Mesendoderm (in vitro differentiated cells): ENCODE results near the gene SAYSD1.

ENCODE experiments used
- DNase-seq: peaks from one replicate; pipeline ENCODE4 v3.0.0; 2013
- H2AK5ac ChIP-seq: 2 replicates; pipeline ENCODE4 v1.6.1; 2013; ENCODE audit warnings: low read length, inconsistent platforms
- H2BK120ac ChIP-seq: 2 replicates; pipeline ENCODE4 v1.6.1; 2013; ENCODE audit warnings: low read depth, mild to moderate bottlenecking, low read length, moderate library complexity, mixed read lengths
- H2BK15ac ChIP-seq: replicated peaks from 2 replicates; pipeline ENCODE4 v1.6.1; 2013; ENCODE audit warnings: low read depth, mild to moderate bottlenecking, moderate library complexity
- H2BK5ac ChIP-seq: 2 replicates; pipeline ENCODE4 v1.6.1; 2013; ENCODE audit warnings: low read length, inconsistent platforms
- H3K18ac ChIP-seq: 2 replicates; pipeline ENCODE4 v1.6.1; 2013; ENCODE audit warnings: mild to moderate bottlenecking, low read length, mixed read lengths
- H3K23ac ChIP-seq: one replicate; pipeline ENCODE4 v1.6.1; 2013; ENCODE audit warnings: low read length
- H3K27ac ChIP-seq: 2 replicates; pipeline ENCODE4 v1.5.1; 2013; ENCODE audit warnings: low read depth, mild to moderate bottlenecking, inconsistent platforms, low read length, moderate library complexity
- H3K27me3 ChIP-seq: 2 replicates; pipeline ENCODE4 v1.6.1; 2013; ENCODE audit warnings: low read length, control low read depth, mild to moderate bottlenecking, inconsistent platforms; ENCODE audit not compliant: insufficient read depth, poor library complexity
- H3K36me3 ChIP-seq: 2 replicates; pipeline ENCODE4 v1.6.1; 2013; ENCODE audit warnings: low read length, inconsistent platforms; ENCODE audit not compliant: control insufficient read depth, insufficient read depth
- H3K4ac ChIP-seq: one replicate; pipeline ENCODE4 v1.6.1; 2013; ENCODE audit warnings: low read depth, mild to moderate bottlenecking, low read length, moderate library complexity
- H3K4me1 ChIP-seq: 2 replicates; pipeline ENCODE4 v1.6.1; 2013; ENCODE audit warnings: low read depth, low read length, inconsistent platforms; ENCODE audit not compliant: control insufficient read depth
- H3K4me2 ChIP-seq: 2 replicates; pipeline ENCODE4 v1.6.1; 2013; ENCODE audit warnings: low read length
- H3K4me3 ChIP-seq: 2 replicates; pipeline ENCODE4 v1.5.1; 2013; ENCODE audit warnings: mild to moderate bottlenecking, low read length
- H3K56ac ChIP-seq: one replicate; pipeline ENCODE4 v1.6.1; 2013; ENCODE audit warnings: low read length
- H3K79me1 ChIP-seq: 2 replicates; pipeline ENCODE4 v1.6.1; 2013; ENCODE audit warnings: low read length, inconsistent platforms
- H3K79me2 ChIP-seq: 2 replicates; pipeline ENCODE4 v1.6.1; 2013; ENCODE audit warnings: mild to moderate bottlenecking, low read length; ENCODE audit not compliant: control insufficient read depth, insufficient read depth
- H3K9ac ChIP-seq: 2 replicates; pipeline ENCODE4 v1.6.1; 2013; ENCODE audit warnings: low read length, inconsistent platforms
- H4K5ac ChIP-seq: one replicate; pipeline ENCODE4 v1.6.1; 2013; ENCODE audit warnings: low read length
- H4K8ac ChIP-seq: one replicate; pipeline ENCODE4 v1.6.1; 2013; ENCODE audit warnings: low read depth, mild to moderate bottlenecking, control low read depth, low read length, moderate library complexity
- WGBS: extraction: QIAGEN DNeasy Blood & Tissue Kit; methylation state at CpG from one replicate; pipeline ENCODE4 v1.1.7; 2013; ENCODE audit warnings: low lambda C conversion rate, missing lambda C conversion rate; ENCODE audit not compliant: insufficient coverage; ENCODE audit errors: extremely low coverage; 5-methylcytosine and 5-hydroxymethylcytosine counted together

SAYSD1 gene

GRCh38 chr6:39087197-39087596 is 27.8 kb downstream of the SAYSD1 start:
- Histone ChIP-seq H2BK15ac (no peak overlapping the region), H2BK5ac (no peak overlapping the region), H3K56ac (no peak overlapping the region), H4K8ac (no peak overlapping the region), H3K9ac (no peak overlapping the region), H3K23ac (no peak overlapping the region), H2AK5ac (no peak overlapping the region), H3K79me2 (no peaks in the 10 kb centered on the region), H3K79me1 (no peaks in the 10 kb centered on the region), H3K18ac (no peak overlapping the region), H3K4me3 (no peak overlapping the region), H4K5ac (no peak overlapping the region), H3K4me2 (no peak overlapping the region), H3K36me3 (no peaks in the 10 kb centered on the region), H3K27me3 (no peaks in the 10 kb centered on the region), H3K4ac (no peak overlapping the region), H2BK120ac (no peak overlapping the region), H3K4me1 (peaks cover 3% of the 10 kb centered on the region), H3K27ac (no peak overlapping the region)
- no peak for DNase-seq
- no CpG with 5 or more reads among the region's 7 CpGs for WGBS

- no peak overlapping the region for H4K5ac ChIP-seq
- H3K9ac ChIP-seq = no peak overlapping the region
- H2BK120ac ChIP-seq = no peak overlapping the region
- DNase-seq = no peak
- H2BK15ac ChIP-seq = no peak overlapping the region
- no peak overlapping the region for H3K4me2 ChIP-seq
- no CpG with 5 or more reads among the region's 6 CpGs for WGBS
- no peak overlapping the region for H2BK5ac ChIP-seq
- H3K18ac ChIP-seq = no peak overlapping the region
- no peak overlapping the region for H3K23ac ChIP-seq
- no peak overlapping the region for H3K4me3 ChIP-seq
- H2AK5ac ChIP-seq = no peak overlapping the region
- H3K27ac ChIP-seq = no peak overlapping the region
- no peaks in the 10 kb centered on the region for H3K79me2 ChIP-seq
- no peaks in the 10 kb centered on the region for H3K79me1 ChIP-seq
- no peak overlapping the region for H3K56ac ChIP-seq
- H3K4ac ChIP-seq = no peak overlapping the region
- no peaks in the 10 kb centered on the region for H3K36me3 ChIP-seq
- H3K27me3 ChIP-seq = no peaks in the 10 kb centered on the region
- peaks cover 3% of the 10 kb centered on the region for H3K4me1 ChIP-seq
- no peak overlapping the region for H4K8ac ChIP-seq
Observed at GRCh38 chr6:39086711-39087110, 28.3 kb downstream of the SAYSD1 start.

- Histone ChIP-seq H3K18ac (no peak overlapping the region), H3K36me3 (no peaks in the 10 kb centered on the region), H3K9ac (no peak overlapping the region), H3K79me2 (no peaks in the 10 kb centered on the region), H3K4me1 (peaks cover 3% of the 10 kb centered on the region), H3K79me1 (no peaks in the 10 kb centered on the region), H4K8ac (no peak overlapping the region), H3K4me2 (no peak overlapping the region), H3K4me3 (no peak overlapping the region), H3K27ac (no peak overlapping the region), H3K56ac (no peak overlapping the region), H3K4ac (no peak overlapping the region), H2BK5ac (no peak overlapping the region), H2AK5ac (no peak overlapping the region), H4K5ac (no peak overlapping the region), H2BK15ac (no peak overlapping the region), H3K23ac (no peak overlapping the region), H2BK120ac (no peak overlapping the region), H3K27me3 (no peaks in the 10 kb centered on the region)
- no CpG with 5 or more reads among the region's 7 CpGs for WGBS
- no peak for DNase-seq
Observed at GRCh38 chr6:39086294-39086693, 28.7 kb downstream of the SAYSD1 start.

- Histone ChIP-seq H3K9ac (no peak overlapping the region), H2BK120ac (no peak overlapping the region), H4K5ac (no peak overlapping the region), H2BK5ac (no peak overlapping the region), H3K4me1 (peaks cover 3% of the 10 kb centered on the region), H3K27ac (no peak overlapping the region), H2BK15ac (no peak overlapping the region), H3K27me3 (no peaks in the 10 kb centered on the region), H3K18ac (no peak overlapping the region), H3K79me2 (no peaks in the 10 kb centered on the region), H3K56ac (no peak overlapping the region), H4K8ac (no peak overlapping the region), H3K36me3 (no peaks in the 10 kb centered on the region), H2AK5ac (no peak overlapping the region), H3K4me2 (no peak overlapping the region), H3K4me3 (no peak overlapping the region), H3K23ac (no peak overlapping the region), H3K4ac (no peak overlapping the region), H3K79me1 (no peaks in the 10 kb centered on the region)
- no CpG with 5 or more reads among the region's 5 CpGs for WGBS
- DNase-seq = peak; percentile 59
Observed at GRCh38 chr6:39085129-39085797, 29.7 kb downstream of the SAYSD1 start.

DNA sequence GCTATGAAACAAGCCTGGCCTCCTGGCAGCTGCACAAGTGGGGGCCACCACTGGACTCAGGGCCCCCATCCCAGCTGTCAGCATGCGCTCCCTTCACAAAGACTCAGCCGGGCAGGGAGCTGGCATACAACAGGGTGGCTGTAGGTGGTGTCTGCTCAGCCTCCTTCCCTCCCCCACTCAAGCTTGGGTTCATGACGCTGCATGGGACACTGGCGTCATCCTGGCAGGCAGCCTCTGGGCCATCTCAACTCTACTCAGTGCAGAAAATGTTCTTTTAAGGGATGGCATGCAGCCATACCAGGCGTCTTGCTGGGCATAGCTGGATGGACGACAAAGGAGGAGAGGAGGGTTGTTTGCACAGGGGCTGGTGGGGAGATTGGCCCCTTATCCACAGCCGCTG is 30.5 kb downstream of the SAYSD1 start:
- no peaks in the 10 kb centered on the region for H3K79me1 ChIP-seq
- H3K4me3 ChIP-seq = no peak overlapping the region
- no peak overlapping the region for H3K56ac ChIP-seq
- H3K4ac ChIP-seq = no peak overlapping the region
- H4K5ac ChIP-seq = no peak overlapping the region
- H3K9ac ChIP-seq = no peak overlapping the region
- no peak overlapping the region for H2AK5ac ChIP-seq
- no peak overlapping the region for H3K27ac ChIP-seq
- no peak overlapping the region for H2BK5ac ChIP-seq
- H4K8ac ChIP-seq = no peak overlapping the region
- no peak overlapping the region for H2BK15ac ChIP-seq
- no peak overlapping the region for H3K18ac ChIP-seq
- no peak for DNase-seq
- peaks cover 3% of the 10 kb centered on the region for H3K4me1 ChIP-seq
- H3K79me2 ChIP-seq = no peaks in the 10 kb centered on the region
- H3K23ac ChIP-seq = no peak overlapping the region
- H3K4me2 ChIP-seq = no peak overlapping the region
- no peaks in the 10 kb centered on the region for H3K36me3 ChIP-seq
- no CpG with 5 or more reads among the region's 7 CpGs for WGBS
- no peaks in the 10 kb centered on the region for H3K27me3 ChIP-seq
- H2BK120ac ChIP-seq = no peak overlapping the region

- Histone ChIP-seq H2BK15ac (no peak overlapping the region), H3K23ac (no peak overlapping the region)
Observed at GRCh38 chr6:39083231-39083634, 31.8 kb downstream of the SAYSD1 start.

More at GRCh38 chr6:39083231-39083634, 31.8 kb downstream of the SAYSD1 start:
- no peaks in the 10 kb centered on the region for H3K79me1 ChIP-seq
- no peak overlapping the region for H2BK5ac ChIP-seq
- no peak overlapping the region for H3K27ac ChIP-seq
- no peak overlapping the region for H3K9ac ChIP-seq
- H3K4me1 ChIP-seq = no peaks in the 10 kb centered on the region
- no peaks in the 10 kb centered on the region for H3K36me3 ChIP-seq
- H2BK120ac ChIP-seq = no peak overlapping the region
- H2AK5ac ChIP-seq = no peak overlapping the region
- no CpG with 5 or more reads among the region's 2 CpGs for WGBS
- DNase-seq = no peak
- H3K4me3 ChIP-seq = no peak overlapping the region
- H4K5ac ChIP-seq = no peak overlapping the region
- H4K8ac ChIP-seq = no peak overlapping the region
- no peaks in the 10 kb centered on the region for H3K79me2 ChIP-seq
- no peaks in the 10 kb centered on the region for H3K27me3 ChIP-seq
- H3K18ac ChIP-seq = no peak overlapping the region
- H3K4me2 ChIP-seq = no peak overlapping the region
- no peak overlapping the region for H3K4ac ChIP-seq
- H3K56ac ChIP-seq = no peak overlapping the region
